Activated CD4-positive, alpha-beta T cell treated with anti-CD3 and anti-CD28 coated beads for 24 hours (primary cell): ENCODE data around the gene ZNF513.
"Not testable (repeated sequence)": the region's sequence is repeated elsewhere in the genome, so short reads cannot be mapped to it uniquely, and the experiment has no call there.

Source experiments
- DNase-seq, 2 donors: peaks; one replicate each; pipeline ENCODE4 v3.0.0-alpha.2; 2020; ENCODE audit warnings: low read depth in 2 of 2

Gene ZNF513

DNA sequence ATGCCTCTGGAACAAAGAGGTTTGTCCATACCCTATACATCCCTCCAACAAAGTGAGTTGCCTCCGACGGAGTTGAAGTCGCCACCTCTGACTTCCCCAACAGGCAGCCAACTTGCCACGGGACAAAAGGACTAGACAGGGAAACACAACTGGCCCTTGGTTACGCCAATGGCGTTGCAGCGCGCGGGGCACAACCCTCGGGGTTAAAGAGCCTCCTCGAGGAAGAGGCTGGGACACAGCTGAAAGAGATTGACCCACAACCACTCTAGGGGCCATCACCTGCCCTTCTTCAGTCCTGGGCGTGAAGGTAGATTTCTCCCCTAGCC is 24.5 kb downstream of the ZNF513 start:
- DNase-seq: no peak

GRCh38 chr2:27354597-27354927 is 26.0 kb downstream of the ZNF513 start:
- no peak for DNase-seq

DNA sequence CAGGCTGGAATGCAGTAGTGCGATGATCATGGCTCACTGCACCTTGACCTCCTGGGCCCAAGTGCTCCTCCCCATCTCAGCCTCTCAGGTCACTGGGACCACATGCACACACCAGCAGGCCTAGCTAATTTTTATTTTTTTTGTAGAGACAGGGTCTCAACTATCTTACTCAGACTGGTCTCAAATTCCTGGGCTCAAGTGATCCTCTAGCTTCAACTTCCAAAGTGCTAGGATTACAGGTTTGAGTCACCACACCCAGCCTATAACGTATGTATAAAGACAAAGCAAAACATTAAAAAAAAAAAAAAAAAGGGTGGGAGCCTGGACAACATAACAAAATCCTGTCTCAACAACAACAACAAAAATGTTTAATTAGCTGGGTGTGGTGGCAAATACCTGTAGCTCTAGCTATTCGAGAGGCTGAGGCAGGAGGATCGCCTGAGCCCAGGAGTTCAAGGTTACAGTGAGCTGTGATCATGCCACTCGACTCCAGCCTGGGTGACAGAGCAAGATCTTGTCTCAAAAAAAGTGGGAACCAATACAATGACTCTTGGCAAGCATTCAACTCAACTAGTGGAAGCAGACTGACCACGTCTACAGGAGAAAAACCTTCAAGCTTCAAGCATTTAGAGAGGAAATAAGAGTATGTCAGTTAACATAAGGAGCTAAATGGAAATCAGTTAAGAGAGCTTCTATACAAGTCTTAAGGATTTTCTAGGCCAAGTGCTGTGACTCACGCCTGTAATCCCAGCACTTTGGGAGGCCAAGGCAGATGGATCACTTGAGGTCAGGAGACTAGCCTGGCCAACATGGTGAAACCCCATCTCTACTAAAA is 26.6 kb downstream of the ZNF513 start:
- DNase-seq: no peak

GRCh38 chr2:27353386-27353761 is 27.2 kb downstream of the ZNF513 start:
- not testable (repeated sequence) for DNase-seq

- DNase-seq: no peak
These were observed 28.5 kb downstream of the ZNF513 start for GRCh38 chr2:27351802-27352598.

DNA sequence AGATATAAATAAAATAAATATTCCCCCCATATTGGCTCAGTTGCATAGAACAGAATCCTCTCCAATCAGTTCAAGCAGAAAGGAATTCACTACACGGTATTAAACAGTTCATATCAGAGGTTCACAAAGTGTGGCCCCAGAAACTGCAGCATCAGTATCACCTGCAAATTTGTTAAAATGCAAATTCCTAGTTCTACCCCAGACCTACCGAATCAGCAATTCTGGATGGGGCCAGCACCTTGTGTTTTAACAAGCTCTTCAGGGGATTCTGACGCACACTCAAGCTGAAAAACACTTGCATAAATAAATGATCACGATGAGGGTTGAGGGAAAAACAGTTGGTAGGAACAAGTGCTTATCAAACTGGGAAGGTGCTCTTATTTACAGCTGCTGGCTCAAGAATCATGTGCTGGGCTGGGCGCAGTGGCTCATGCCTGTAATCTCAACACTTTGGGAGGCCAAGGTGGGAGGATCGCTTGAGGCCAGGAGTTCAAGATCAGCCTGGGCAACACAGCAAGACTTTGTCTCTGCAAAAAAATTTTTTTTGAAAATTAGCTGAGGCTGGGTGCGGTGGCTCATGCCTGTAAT is 30.3 kb downstream of the ZNF513 start:
- no peak for DNase-seq

GRCh38 chr2:27347641-27348040 is 32.9 kb downstream of the ZNF513 start:
- no peak for DNase-seq

DNA sequence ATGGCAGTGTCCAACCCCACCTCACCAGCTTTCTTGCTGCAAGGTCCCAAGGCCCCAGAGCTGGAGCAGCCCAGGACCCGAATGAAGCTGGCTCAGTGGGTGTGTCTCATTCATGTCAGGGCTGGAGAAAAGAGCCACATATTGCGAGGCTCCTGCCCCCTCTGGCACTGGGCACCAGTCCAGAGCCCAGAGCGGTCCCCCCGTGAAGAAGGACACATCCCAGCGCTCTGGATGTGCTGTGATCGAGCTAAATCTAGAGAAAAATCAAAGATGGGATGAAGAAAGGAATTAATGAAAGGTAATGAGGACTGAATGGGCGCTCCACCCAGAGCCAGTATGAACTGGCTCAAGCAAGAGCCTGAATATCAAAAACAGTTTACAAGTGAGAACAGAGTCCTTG is 44.4 kb downstream of the ZNF513 start:
- DNase-seq: no peak

DNA sequence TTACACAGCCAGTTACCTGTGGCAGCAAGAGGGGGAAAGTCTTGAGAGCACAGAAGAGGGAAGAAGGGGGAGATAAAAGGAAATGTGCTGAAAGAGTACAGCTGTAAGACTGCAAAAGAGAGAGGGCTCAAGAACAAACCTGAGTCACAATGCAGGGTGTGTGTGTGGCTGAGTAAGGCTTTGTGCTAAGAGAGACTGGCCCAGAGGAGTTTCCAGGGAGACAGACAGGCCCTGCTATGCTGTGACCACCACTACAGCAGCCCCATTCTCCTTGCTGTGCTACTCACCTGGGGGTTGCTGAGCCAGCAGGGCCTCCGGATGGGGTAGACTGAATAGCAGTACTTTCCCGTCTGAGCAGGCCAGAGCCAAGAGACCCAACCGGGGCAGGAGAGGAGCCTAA is 45.2 kb downstream of the ZNF513 start:
- DNase-seq: no peak
